T-helper 2 cell (primary cell): Measurements from ENCODE around the gene SLC7A6.
"Not testable (repeated sequence)": the region's sequence is repeated elsewhere in the genome, so short reads cannot be mapped to it uniquely, and the experiment has no call there.

ENCODE experiments used
- DNase-seq, 5 experiments: peaks; one replicate each; pipeline versions ENCODE4 v3.0.0 to v3.0.0-alpha.2; 2012 to 2022

The SLC7A6 gene

GRCh38 chr16:68284847-68285246 is 20.5 kb downstream of the SLC7A6 start:
- peak in 1 of 5 experiments; percentile 26 for DNase-seq

- no peak for DNase-seq
Measured at GRCh38 chr16:68285683-68286082, 21.4 kb downstream of the SLC7A6 start.

- peak in 2 of 5 experiments; percentile 54 to 69 for DNase-seq
Measured at GRCh38 chr16:68286153-68287074, 22.1 kb downstream of the SLC7A6 start.

GRCh38 chr16:68287276-68288251 is 23.2 kb downstream of the SLC7A6 start:
- peak in 2 of 5 experiments; percentile 55 to 88 for DNase-seq

GRCh38 chr16:68288252-68288650 is 23.9 kb downstream of the SLC7A6 start:
- DNase-seq = no peak

- DNase-seq = not testable (repeated sequence)
Measured at GRCh38 chr16:68288796-68289195, 24.5 kb downstream of the SLC7A6 start.

GRCh38 chr16:68289202-68289601 is 24.9 kb downstream of the SLC7A6 start:
- DNase-seq = no peak

GRCh38 chr16:68289621-68290329 is 25.4 kb downstream of the SLC7A6 start:
- DNase-seq = peak in 4 of 5 experiments; percentile 37 to 84 (median 42)

GRCh38 chr16:68290450-68290849 is 26.1 kb downstream of the SLC7A6 start:
- no peak for DNase-seq

- DNase-seq = no peak
Measured at GRCh38 chr16:68291227-68291626, 26.9 kb downstream of the SLC7A6 start.

GRCh38 chr16:68292425-68292824 is 28.1 kb downstream of the SLC7A6 start:
- DNase-seq = no peak

- DNase-seq = no peak
Measured at GRCh38 chr16:68296291-68296690, 32.0 kb downstream of the SLC7A6 start.

- DNase-seq = no peak
Measured at GRCh38 chr16:68296693-68297092, 32.4 kb downstream of the SLC7A6 start.

GRCh38 chr16:68297908-68298307 is 33.6 kb downstream of the SLC7A6 start:
- no peak for DNase-seq

- no peak for DNase-seq
Measured at GRCh38 chr16:68298312-68298711, 34.0 kb downstream of the SLC7A6 start.

- no peak for DNase-seq
Measured at GRCh38 chr16:68298907-68299561, 34.7 kb downstream of the SLC7A6 start.

- DNase-seq = no peak
Measured at GRCh38 chr16:68299571-68300453, 35.5 kb downstream of the SLC7A6 start.

- no peak for DNase-seq
Measured at GRCh38 chr16:68300734-68301459, 36.6 kb downstream of the SLC7A6 start.

- DNase-seq = no peak
Measured at GRCh38 chr16:68306633-68307032, 42.3 kb downstream of the SLC7A6 start.

- peak in 1 of 5 experiments; percentile 55 for DNase-seq
Measured at GRCh38 chr16:68309799-68310198, 45.5 kb downstream of the SLC7A6 start.
